ENCODE results near the gene SPP2.

Gene SPP2

GRCh38 chr2:234083572-234084348 is 33.3 kb downstream of the SPP2 start:
- Histone ChIP-seq H3K9ac (ENCODE audit: low read length) (no peak overlapping the region), H3K9me2 (ENCODE audit: low read depth, low read length) (no peaks in the 10 kb centered on the region), H3K27ac (ENCODE audit: low read depth, low read length, poor library complexity, severe bottlenecking) (no peak overlapping the region), H4K20me1 (ENCODE audit: insufficient read depth, low read length) (no peaks in the 10 kb centered on the region), H3K36me3 (ENCODE audit: insufficient read depth, low read length) (no peaks in the 10 kb centered on the region), H3K4me2 (ENCODE audit: low read length) (no peak overlapping the region), H3K79me2 (ENCODE audit: insufficient read depth, low read length) (no peaks in the 10 kb centered on the region), H3F3A (ENCODE audit: insufficient read depth, low read length) (no peaks in the 10 kb centered on the region), H3K4me1 (ENCODE audit: insufficient read depth, low read length, severe bottlenecking) (no peaks in the 10 kb centered on the region), H2AFZ (ENCODE audit: low read length) (no peak overlapping the region), H3K9me3 (ENCODE audit: low read length) (no peaks in the 10 kb centered on the region), H3K4me3 (ENCODE audit: low read depth, low read length, poor library complexity, severe bottlenecking) (no peak overlapping the region), H3K27me3 (ENCODE audit: insufficient read depth, low read length) (no peaks in the 10 kb centered on the region)
- no peak for TF ChIP-seq CTCF (IDR thresholded peaks at IDR 0.05; ENCODE audit: low read length)
- TF ChIP-seq EZH2 (IDR thresholded peaks at IDR 0.05; ENCODE audit: borderline replicate concordance, low read length), result no peak

- H3K36me3 ChIP-seq (ENCODE audit: insufficient read depth, low read length), result no peaks in the 10 kb centered on the region
- no peaks in the 10 kb centered on the region for H3K9me3 ChIP-seq (ENCODE audit: low read length)
- H2AFZ ChIP-seq (ENCODE audit: low read length), result no peak overlapping the region
- no peaks in the 10 kb centered on the region for H3K9me2 ChIP-seq (ENCODE audit: low read depth, low read length)
- no peak overlapping the region for H3K4me3 ChIP-seq (ENCODE audit: low read depth, low read length, poor library complexity, severe bottlenecking)
- no peaks in the 10 kb centered on the region for H3F3A ChIP-seq (ENCODE audit: insufficient read depth, low read length)
- TF ChIP-seq CTCF (IDR thresholded peaks at IDR 0.05; ENCODE audit: low read length) (no peak), EZH2 (IDR thresholded peaks at IDR 0.05; ENCODE audit: borderline replicate concordance, low read length) (no peak)
- H4K20me1 ChIP-seq (ENCODE audit: insufficient read depth, low read length), result no peaks in the 10 kb centered on the region
- no peaks in the 10 kb centered on the region for H3K79me2 ChIP-seq (ENCODE audit: insufficient read depth, low read length)
- H3K4me2 ChIP-seq (ENCODE audit: low read length), result no peak overlapping the region
- H3K9ac ChIP-seq (ENCODE audit: low read length), result no peak overlapping the region
- H3K4me1 ChIP-seq (ENCODE audit: insufficient read depth, low read length, severe bottlenecking), result no peaks in the 10 kb centered on the region
- no peak overlapping the region for H3K27ac ChIP-seq (ENCODE audit: low read depth, low read length, poor library complexity, severe bottlenecking)
- no peaks in the 10 kb centered on the region for H3K27me3 ChIP-seq (ENCODE audit: insufficient read depth, low read length)
Observed at GRCh38 chr2:234091432-234091879, 41.0 kb downstream of the SPP2 start.

GRCh38 chr2:234091883-234092282 is 41.4 kb downstream of the SPP2 start:
- no peaks in the 10 kb centered on the region for H3F3A ChIP-seq (ENCODE audit: insufficient read depth, low read length)
- H3K9me2 ChIP-seq (ENCODE audit: low read depth, low read length), result no peaks in the 10 kb centered on the region
- no peaks in the 10 kb centered on the region for H3K79me2 ChIP-seq (ENCODE audit: insufficient read depth, low read length)
- H3K4me1 ChIP-seq (ENCODE audit: insufficient read depth, low read length, severe bottlenecking), result no peaks in the 10 kb centered on the region
- H3K9ac ChIP-seq (ENCODE audit: low read length), result no peak overlapping the region
- no peak overlapping the region for H3K4me2 ChIP-seq (ENCODE audit: low read length)
- H3K27ac ChIP-seq (ENCODE audit: low read depth, low read length, poor library complexity, severe bottlenecking), result no peak overlapping the region
- H3K36me3 ChIP-seq (ENCODE audit: insufficient read depth, low read length), result no peaks in the 10 kb centered on the region
- TF ChIP-seq EZH2 (IDR thresholded peaks at IDR 0.05; ENCODE audit: borderline replicate concordance, low read length) (no peak), CTCF (IDR thresholded peaks at IDR 0.05; ENCODE audit: low read length) (no peak)
- H3K4me3 ChIP-seq (ENCODE audit: low read depth, low read length, poor library complexity, severe bottlenecking), result no peak overlapping the region
- no peaks in the 10 kb centered on the region for H3K27me3 ChIP-seq (ENCODE audit: insufficient read depth, low read length)
- H2AFZ ChIP-seq (ENCODE audit: low read length), result no peak overlapping the region
- no peaks in the 10 kb centered on the region for H3K9me3 ChIP-seq (ENCODE audit: low read length)
- H4K20me1 ChIP-seq (ENCODE audit: insufficient read depth, low read length), result no peaks in the 10 kb centered on the region
